Lower lobe of right lung (tissue), 2 donors: ENCODE measurements around the gene KCNV2. TPM values are rescaled to one million over a fixed set of nuclear protein-coding genes. Genes with fewer than 3 reads are reported as not detected.

ENCODE experiments used
- ATAC-seq, 2 donors: fragments of 200-7000 bp; cut with Tn5 transposase; one replicate each; pipeline ENCODE4 v1.9.1; 2020 to 2022; ENCODE audit warnings: mild to moderate bottlenecking in 2 of 2, moderate library complexity in 2 of 2
- DNase-seq: peaks from one replicate; pipeline ENCODE4 v3.0.0-alpha.2; 2020
- H3K27ac ChIP-seq: fragments of 200-600 bp; one replicate; pipeline ENCODE4 v1.8.0; 2022
- H3K27me3 ChIP-seq: fragments of 200-600 bp; one replicate; pipeline ENCODE4 v1.8.0; 2022; ENCODE audit warnings: low read depth
- H3K36me3 ChIP-seq: fragments of 200-600 bp; one replicate; pipeline ENCODE4 v1.8.0; 2022; ENCODE audit warnings: mild to moderate bottlenecking
- H3K4me1 ChIP-seq: fragments of 200-600 bp; one replicate; pipeline ENCODE4 v1.8.0; 2022
- H3K4me3 ChIP-seq: fragments of 200-600 bp; one replicate; pipeline ENCODE4 v1.8.0; 2022; ENCODE audit warnings: mild to moderate bottlenecking
- H3K9me3 ChIP-seq: fragments of 200-600 bp; one replicate; pipeline ENCODE4 v1.8.0; 2022
- intact Hi-C: fragments of 100-400 bp; cut with DNase I; formaldehyde crosslinking; loops from one replicate; pipeline ENCODE4 v1.11.0; 2022
- total RNA-seq: library from RNA; stranded (reverse); fragmentation: NEBNext Ultra II Directional; extraction: Animal tissue kit (Norgen Biotek cat#: 25700); gene quantifications from one replicate; pipeline ENCODE4 v1.2.1, GENCODE V29; 2021
- TF ChIP-seq, protein P1 (sequence below): fragments of 200-600 bp; IDR thresholded peaks from one replicate; pipeline ENCODE4 v1.8.0; 2022; ENCODE audit warnings: antibody characterized with exemption, mild to moderate bottlenecking
- donor health status: DM: no; HTN: yes; CAD: no; lungs with severe emphysema.

KCNV2 gene
- total RNA-seq, 1 donor from 2014 or later = not detected

DNA sequence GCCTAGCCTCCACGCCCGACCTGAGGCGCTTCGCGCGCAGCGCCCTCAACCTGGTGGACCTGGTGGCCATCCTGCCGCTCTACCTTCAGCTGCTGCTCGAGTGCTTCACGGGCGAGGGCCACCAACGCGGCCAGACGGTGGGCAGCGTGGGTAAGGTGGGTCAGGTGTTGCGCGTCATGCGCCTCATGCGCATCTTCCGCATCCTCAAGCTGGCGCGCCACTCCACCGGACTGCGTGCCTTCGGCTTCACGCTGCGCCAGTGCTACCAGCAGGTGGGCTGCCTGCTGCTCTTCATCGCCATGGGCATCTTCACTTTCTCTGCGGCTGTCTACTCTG lies 1.4 kb downstream of the KCNV2 start:
- Histone ChIP-seq H3K36me3 (no peaks in the 10 kb centered on the region), H3K4me1 (no peaks in the 10 kb centered on the region), H3K27ac (no peak overlapping the region), H3K4me3 (no peak overlapping the region), H3K9me3 (no peaks in the 10 kb centered on the region), H3K27me3 (no peaks in the 10 kb centered on the region)
- TF ChIP-seq, protein P1, sequence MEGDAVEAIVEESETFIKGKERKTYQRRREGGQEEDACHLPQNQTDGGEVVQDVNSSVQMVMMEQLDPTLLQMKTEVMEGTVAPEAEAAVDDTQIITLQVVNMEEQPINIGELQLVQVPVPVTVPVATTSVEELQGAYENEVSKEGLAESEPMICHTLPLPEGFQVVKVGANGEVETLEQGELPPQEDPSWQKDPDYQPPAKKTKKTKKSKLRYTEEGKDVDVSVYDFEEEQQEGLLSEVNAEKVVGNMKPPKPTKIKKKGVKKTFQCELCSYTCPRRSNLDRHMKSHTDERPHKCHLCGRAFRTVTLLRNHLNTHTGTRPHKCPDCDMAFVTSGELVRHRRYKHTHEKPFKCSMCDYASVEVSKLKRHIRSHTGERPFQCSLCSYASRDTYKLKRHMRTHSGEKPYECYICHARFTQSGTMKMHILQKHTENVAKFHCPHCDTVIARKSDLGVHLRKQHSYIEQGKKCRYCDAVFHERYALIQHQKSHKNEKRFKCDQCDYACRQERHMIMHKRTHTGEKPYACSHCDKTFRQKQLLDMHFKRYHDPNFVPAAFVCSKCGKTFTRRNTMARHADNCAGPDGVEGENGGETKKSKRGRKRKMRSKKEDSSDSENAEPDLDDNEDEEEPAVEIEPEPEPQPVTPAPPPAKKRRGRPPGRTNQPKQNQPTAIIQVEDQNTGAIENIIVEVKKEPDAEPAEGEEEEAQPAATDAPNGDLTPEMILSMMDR = no peak
- intact Hi-C loops = no loop called here
- ATAC-seq = no peak
- no peak for DNase-seq

DNA sequence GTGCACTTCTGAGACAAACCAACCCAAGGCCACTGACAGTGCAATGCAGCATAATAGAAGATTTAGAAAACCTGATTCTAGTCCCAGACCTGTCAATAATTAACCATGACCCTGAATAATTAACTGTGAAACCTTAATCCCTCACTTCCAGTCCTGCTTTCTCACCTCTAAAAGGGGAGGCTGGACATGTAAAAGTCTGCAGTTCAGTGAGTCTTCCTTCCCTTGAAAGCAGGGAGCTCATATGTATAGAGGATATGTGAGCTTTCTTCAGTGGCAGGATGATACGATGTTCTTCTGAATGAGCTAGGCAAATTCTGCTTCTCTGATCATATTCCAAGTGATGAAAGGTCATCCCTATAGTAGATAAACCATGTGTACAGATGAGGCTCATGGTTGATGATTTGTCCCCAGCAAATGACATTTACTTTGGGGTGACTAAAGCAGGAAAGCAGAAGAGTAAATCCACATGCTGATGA lies 2.9 kb downstream of the KCNV2 start:
- H3K36me3 ChIP-seq = no peaks in the 10 kb centered on the region
- no peaks in the 10 kb centered on the region for H3K9me3 ChIP-seq
- DNase-seq = no peak
- H3K4me1 ChIP-seq = no peaks in the 10 kb centered on the region
- no peak overlapping the region for H3K4me3 ChIP-seq
- TF ChIP-seq, protein P1 = no peak
- H3K27ac ChIP-seq = no peak overlapping the region
- no peak for ATAC-seq
- intact Hi-C loops = no loop called here
- no peaks in the 10 kb centered on the region for H3K27me3 ChIP-seq

DNA sequence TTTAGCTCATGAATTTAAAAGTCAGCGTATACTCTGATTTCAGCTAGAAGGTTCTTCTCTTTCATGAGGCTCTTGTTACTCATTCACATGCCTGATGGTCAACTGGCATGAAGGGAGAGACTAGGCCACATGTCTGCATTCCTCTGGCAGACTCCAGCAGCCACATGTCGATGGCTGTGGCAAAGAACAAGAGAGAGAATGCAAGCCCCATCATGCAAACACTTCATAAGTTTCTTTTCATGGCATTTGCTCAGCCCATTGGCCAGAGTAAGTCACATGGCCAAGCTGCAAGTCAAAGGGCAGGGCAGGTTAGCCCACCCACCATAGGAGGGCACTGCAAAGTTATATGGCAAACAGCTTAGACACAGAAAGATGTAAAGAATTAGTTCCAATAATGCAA lies 5.4 kb downstream of the KCNV2 start:
- no peaks in the 10 kb centered on the region for H3K27me3 ChIP-seq
- DNase-seq (no peak), ATAC-seq (no peak)
- no peaks in the 10 kb centered on the region for H3K4me1 ChIP-seq
- intact Hi-C loops = no loop called here
- H3K9me3 ChIP-seq = no peaks in the 10 kb centered on the region
- H3K4me3 ChIP-seq = no peak overlapping the region
- no peak overlapping the region for H3K27ac ChIP-seq
- TF ChIP-seq, protein P1 = no peak
- no peaks in the 10 kb centered on the region for H3K36me3 ChIP-seq

DNA sequence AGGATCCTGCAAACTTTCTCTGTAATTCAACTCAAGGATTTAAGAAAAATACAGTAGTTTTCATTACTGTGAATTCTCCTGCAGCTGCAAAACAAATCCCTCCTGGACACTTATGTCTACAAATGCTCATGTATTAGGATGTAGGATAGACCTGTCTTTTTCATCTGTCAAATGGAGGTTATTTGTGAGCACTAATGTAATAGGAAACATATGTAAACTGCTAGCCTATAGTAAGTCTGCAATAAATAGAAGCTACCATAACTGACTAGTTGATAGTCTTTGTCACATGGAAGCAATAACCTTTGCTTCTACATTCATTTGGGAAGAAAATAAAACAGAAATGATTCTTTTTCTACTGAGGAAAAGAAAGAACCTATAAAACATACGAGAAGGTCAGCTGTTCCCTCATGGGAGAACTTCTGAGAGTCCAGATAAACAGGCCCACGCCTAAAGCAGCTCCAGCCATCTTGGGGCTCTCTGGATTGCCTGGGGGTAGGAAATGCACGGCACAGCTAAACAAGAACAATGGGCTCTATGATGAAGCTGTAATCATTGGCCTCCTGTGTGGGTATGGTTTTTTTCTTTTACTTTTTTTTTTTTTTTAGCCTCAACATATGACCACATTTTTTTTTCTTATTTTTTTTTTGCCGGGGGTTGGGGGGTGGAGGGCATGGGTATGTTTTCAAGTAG lies 6.2 kb downstream of the KCNV2 start:
- no peak for ATAC-seq
- Histone ChIP-seq H3K27ac (no peak overlapping the region), H3K9me3 (no peaks in the 10 kb centered on the region), H3K36me3 (no peaks in the 10 kb centered on the region), H3K4me1 (peaks cover 7% of the 10 kb centered on the region), H3K27me3 (no peaks in the 10 kb centered on the region), H3K4me3 (no peak overlapping the region)
- no peak for DNase-seq
- TF ChIP-seq, protein P1 = no peak
- intact Hi-C loops = no loop called here

DNA sequence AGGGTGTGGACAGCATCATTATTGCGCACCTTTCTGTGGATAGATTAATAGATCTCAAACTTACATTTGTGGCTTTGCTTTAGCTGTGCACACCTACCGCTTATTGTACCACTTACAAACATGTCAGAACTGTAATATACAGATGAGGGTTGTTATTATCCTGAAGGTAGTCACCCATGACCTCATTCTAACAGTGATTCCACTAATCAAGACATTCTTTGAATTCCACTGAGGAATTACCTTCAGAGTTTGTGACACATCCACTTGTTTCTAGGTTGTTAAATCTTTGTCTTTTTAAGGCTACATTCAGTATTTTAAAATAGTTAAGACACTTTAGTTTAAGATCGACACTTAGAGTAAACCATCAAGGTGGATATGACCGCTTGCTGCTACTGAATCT lies 7.8 kb downstream of the KCNV2 start:
- no peaks in the 10 kb centered on the region for H3K9me3 ChIP-seq
- H3K27me3 ChIP-seq = no peaks in the 10 kb centered on the region
- intact Hi-C loops = no loop called here
- no peaks in the 10 kb centered on the region for H3K36me3 ChIP-seq
- no peak overlapping the region for H3K27ac ChIP-seq
- H3K4me3 ChIP-seq = no peak overlapping the region
- DNase-seq (no peak), ATAC-seq (no peak)
- TF ChIP-seq, protein P1 = no peak
- H3K4me1 ChIP-seq = peaks cover 7% of the 10 kb centered on the region
